Subcutaneous abdominal adipose tissue (tissue), 5 donors: ENCODE measurements around the gene SIK2.
A peak's percentile ranks its signal among the peaks of the same experiment; 100 is the strongest.

ENCODE experiments used
- H3K27ac ChIP-seq: one replicate; pipeline ENCODE4 v1.7.0; 2013; ENCODE audit warnings: low read depth, mild to moderate bottlenecking, inconsistent platforms, low read length, moderate library complexity
- H3K27me3 ChIP-seq, 5 donors: one replicate each; pipeline ENCODE4 v1.7.0; 2013; ENCODE audit warnings: low read length in 5 of 5, inconsistent platforms in 1 of 5; ENCODE audit not compliant: control insufficient read depth in 5 of 5, insufficient read depth in 4 of 5
- H3K36me3 ChIP-seq, 5 donors: one replicate each; pipeline ENCODE4 v1.7.0; 2013; ENCODE audit warnings: low read length in 5 of 5; ENCODE audit not compliant: control insufficient read depth in 5 of 5, insufficient read depth in 5 of 5
- H3K4me1 ChIP-seq, 5 donors: one replicate each; pipeline ENCODE4 v1.7.0; 2013; ENCODE audit warnings: low read length in 5 of 5, mild to moderate bottlenecking in 3 of 5, moderate library complexity in 1 of 5; ENCODE audit not compliant: control insufficient read depth in 5 of 5, insufficient read depth in 5 of 5
- H3K4me3 ChIP-seq, 5 donors: one replicate each; pipeline ENCODE4 v1.7.0; 2013; ENCODE audit warnings: low read length in 5 of 5, low read depth in 1 of 5
- H3K9ac ChIP-seq, 5 donors: one replicate each; pipeline ENCODE4 v1.7.0; 2013; ENCODE audit warnings: low read length in 5 of 5, mild to moderate bottlenecking in 4 of 5, moderate library complexity in 3 of 5
- H3K9me3 ChIP-seq, 5 donors: one replicate each; pipeline ENCODE4 v1.7.0; 2013; ENCODE audit warnings: low read length in 5 of 5; ENCODE audit not compliant: control insufficient read depth in 5 of 5
- donor health status: healthy.
- donor health status: healthy.
- donor health status: healthy.
- donor health status: healthy.
- donor health status: healthy.

Gene SIK2

GRCh38 chr11:111759376-111759775, 157.1 kb downstream of the SIK2 start:
- Histone ChIP-seq H3K9me3 (no peaks in the 10 kb centered on the region), H3K9ac (peak overlapping the region in 3 of 5 donors; percentile 18 to 64 (median 25)), H3K27me3 (no peaks in the 10 kb centered on the region), H3K36me3 (peaks cover 49 to 91% (median 65%) of the 10 kb centered on the region in 5 donors), H3K27ac (peak overlapping the region; percentile 98), H3K4me3 (no peak overlapping the region), H3K4me1 (peaks cover 2 to 77% (median 67%) of the 10 kb centered on the region in 5 donors)

GRCh38 chr11:111759778-111760407, 157.6 kb downstream of the SIK2 start:
- Histone ChIP-seq H3K36me3 (peaks cover 43 to 92% (median 62%) of the 10 kb centered on the region in 5 donors), H3K4me1 (peaks cover 2 to 79% (median 71%) of the 10 kb centered on the region in 5 donors), H3K27ac (peak overlapping the region; percentile 98), H3K27me3 (no peaks in the 10 kb centered on the region), H3K9me3 (no peaks in the 10 kb centered on the region), H3K4me3 (no peak overlapping the region), H3K9ac (peak overlapping the region in 3 of 5 donors; percentile 18 to 38 (median 25))

GRCh38 chr11:111761036-111761435, 158.8 kb downstream of the SIK2 start:
- no peaks in the 10 kb centered on the region for H3K27me3 ChIP-seq
- H3K36me3 ChIP-seq: peaks cover 39 to 83% (median 58%) of the 10 kb centered on the region in 5 donors
- peak overlapping the region in 2 of 5 donors; percentile 43 to 94 for H3K9ac ChIP-seq
- H3K4me1 ChIP-seq: peaks cover 2 to 79% (median 65%) of the 10 kb centered on the region in 5 donors
- no peaks in the 10 kb centered on the region for H3K9me3 ChIP-seq
- peak overlapping the region; percentile 98 for H3K27ac ChIP-seq
- peak overlapping the region in 4 of 5 donors; percentile 1 to 97 (median 21) for H3K4me3 ChIP-seq

GRCh38 chr11:111762526-111762925, 160.3 kb downstream of the SIK2 start:
- peaks cover 36 to 70% (median 49%) of the 10 kb centered on the region in 5 donors for H3K36me3 ChIP-seq
- H3K4me1 ChIP-seq: peaks cover 4 to 82% (median 70%) of the 10 kb centered on the region in 5 donors
- H3K9me3 ChIP-seq: no peaks in the 10 kb centered on the region
- peak overlapping the region in 2 of 5 donors; percentile 94 to 98 for H3K9ac ChIP-seq
- peak overlapping the region; percentile 98 for H3K27ac ChIP-seq
- H3K27me3 ChIP-seq: no peaks in the 10 kb centered on the region
- H3K4me3 ChIP-seq: peak overlapping the region in 4 of 5 donors; percentile 85 to 97 (median 97)

GRCh38 chr11:111762981-111763643, 160.9 kb downstream of the SIK2 start:
- Histone ChIP-seq H3K27me3 (no peaks in the 10 kb centered on the region), H3K9me3 (no peaks in the 10 kb centered on the region), H3K9ac (peak overlapping the region in 3 of 5 donors; percentile 94 to 98 (median 95)), H3K36me3 (peaks cover 34 to 64% (median 44%) of the 10 kb centered on the region in 5 donors), H3K27ac (peak overlapping the region; percentile 98), H3K4me3 (peak overlapping the region; percentile 15 to 97 (median 97)), H3K4me1 (peaks cover 4 to 82% (median 74%) of the 10 kb centered on the region in 5 donors)

- Histone ChIP-seq H3K4me3 (peak overlapping the region; percentile 85 to 97 (median 97)), H3K9ac (peak overlapping the region; percentile 94 to 98 (median 95)), H3K4me1 (peaks cover 4 to 71% (median 67%) of the 10 kb centered on the region in 5 donors), H3K27ac (peak overlapping the region; percentile 98), H3K9me3 (no peaks in the 10 kb centered on the region), H3K27me3 (no peaks in the 10 kb centered on the region), H3K36me3 (peaks cover 26 to 50% (median 36%) of the 10 kb centered on the region in 5 donors)
These were observed 162.4 kb downstream of the SIK2 start for GRCh38 chr11:111764621-111765020.

GRCh38 chr11:111765320-111765983, 163.2 kb downstream of the SIK2 start:
- no peaks in the 10 kb centered on the region for H3K27me3 ChIP-seq
- H3K9ac ChIP-seq: peak overlapping the region; percentile 94 to 98 (median 95)
- H3K9me3 ChIP-seq: no peaks in the 10 kb centered on the region
- peak overlapping the region; percentile 98 for H3K27ac ChIP-seq
- peaks cover 20 to 42% (median 29%) of the 10 kb centered on the region in 5 donors for H3K36me3 ChIP-seq
- peak overlapping the region; percentile 85 to 97 (median 97) for H3K4me3 ChIP-seq
- peaks cover 3 to 62% (median 58%) of the 10 kb centered on the region in 5 donors for H3K4me1 ChIP-seq

GRCh38 chr11:111765984-111766833, 164.0 kb downstream of the SIK2 start, which contains the start of gene PPP2R1B:
Gene PPP2R1B, minus strand, starts transcription at chr11:111766389. Its CDS starts 28 bp downstream, at chr11:111766361.
- H3K4me1 ChIP-seq: peaks cover 3 to 55% (median 51%) of the 10 kb centered on the region in 5 donors
- no peaks in the 10 kb centered on the region for H3K27me3 ChIP-seq
- H3K9me3 ChIP-seq: no peaks in the 10 kb centered on the region
- peak within 1 kb of the TSS; percentile 98 for H3K27ac ChIP-seq
- peak within 1 kb of the TSS; percentile 94 to 98 (median 95) for H3K9ac ChIP-seq
- H3K36me3 ChIP-seq: peaks cover 14 to 34% (median 21%) of the 10 kb centered on the region in 5 donors
- peak within 1 kb of the TSS; percentile 93 to 97 (median 97) for H3K4me3 ChIP-seq

GRCh38 chr11:111766834-111767142, 164.5 kb downstream of the SIK2 start:
- Histone ChIP-seq H3K27ac (peak overlapping the region; percentile 98), H3K4me1 (peaks cover 3 to 50% (median 45%) of the 10 kb centered on the region in 5 donors), H3K9me3 (no peaks in the 10 kb centered on the region), H3K36me3 (peaks cover 12 to 28% (median 16%) of the 10 kb centered on the region in 5 donors), H3K27me3 (no peaks in the 10 kb centered on the region), H3K4me3 (peak overlapping the region; percentile 93 to 97 (median 97)), H3K9ac (peak overlapping the region; percentile 81 to 95 (median 95))
